SHP77 treated with DMSO at 0.1 percent for 48 hours (cell line): ENCODE measurements around the gene CRACR2B.

ENCODE experiments used
- DNase-seq: peaks from one replicate; lab custom pipeline; 2025; lab: John Stamatoyannopoulos, UW

Gene CRACR2B

GRCh38 chr11:839875-840617 is 12.3 kb downstream of the CRACR2B start:
- no peak for DNase-seq

GRCh38 chr11:841981-842369 is 14.3 kb downstream of the CRACR2B start:
- no peak for DNase-seq

GRCh38 chr11:842370-843002 is 14.8 kb downstream of the CRACR2B start, which contains the start of the genes POLR2L and TSPAN4:
TSS of gene POLR2L (minus strand) at chr11:842529. CDS start at chr11:842508, 21 bp downstream.
TSS of gene TSPAN4 (plus strand) at chr11:842852. CDS start at chr11:850305, 7,453 bp downstream.
- no peak for DNase-seq

GRCh38 chr11:843086-843734 is 15.5 kb downstream of the CRACR2B start:
- DNase-seq, result no peak

- DNase-seq, result no peak
Measured at GRCh38 chr11:843818-844692, 16.3 kb downstream of the CRACR2B start.

- no peak for DNase-seq
Measured at GRCh38 chr11:844693-845644, 17.2 kb downstream of the CRACR2B start.

- DNase-seq, result no peak
Measured at GRCh38 chr11:845872-846495, 18.3 kb downstream of the CRACR2B start.

GRCh38 chr11:846496-847098 is 18.9 kb downstream of the CRACR2B start:
- no peak for DNase-seq

GRCh38 chr11:847876-848275 is 20.2 kb downstream of the CRACR2B start:
- no peak for DNase-seq

GRCh38 chr11:848380-848931 is 20.7 kb downstream of the CRACR2B start:
- no peak for DNase-seq

- DNase-seq, result no peak
Measured at GRCh38 chr11:849104-849824, 21.5 kb downstream of the CRACR2B start.

- no peak for DNase-seq
Measured at GRCh38 chr11:849951-850774, 22.4 kb downstream of the CRACR2B start.

GRCh38 chr11:850775-851763 is 23.4 kb downstream of the CRACR2B start:
- no peak for DNase-seq

- DNase-seq, result no peak
Measured at GRCh38 chr11:852762-853161, 25.0 kb downstream of the CRACR2B start.

- DNase-seq, result no peak
Measured at GRCh38 chr11:853682-854448, 26.1 kb downstream of the CRACR2B start.
